Upper lobe of left lung (tissue), 4 donors: ENCODE results near the gene TMPRSS5.

Source experiments
- CTCF ChIP-seq, 6 experiments: fragments of 450-650 bp in 4 of 6; fragments of 200-600 bp in 2 of 6; sonication (generic) in 2 of 6; IDR thresholded peaks; one replicate each; pipeline ENCODE4 v1.5.1; 2016 to 2019; ENCODE audit warnings: antibody characterized with exemption in 6 of 6
- EP300 ChIP-seq, 4 donors: sonication (generic); formaldehyde crosslinking; IDR thresholded peaks; one replicate each; pipeline ENCODE4 v1.5.1; 2017; ENCODE audit warnings: antibody characterized with exemption in 4 of 4, control low read depth in 2 of 4
- POLR2A ChIP-seq, 4 donors: fragments of 450-650 bp; IDR thresholded peaks; one replicate each; pipeline ENCODE4 v1.5.1; 2016 to 2017; ENCODE audit warnings: antibody characterized with exemption in 4 of 4, mild to moderate bottlenecking in 2 of 4

- TF ChIP-seq POLR2A (IDR thresholded peaks at IDR 0.05) (no peak), CTCF (IDR thresholded peaks at IDR 0.05) (no peak), EP300 (IDR thresholded peaks at IDR 0.05) (no peak)
Measured at GRCh38 chr11:113725407-113725806, 19.3 kb upstream of the TMPRSS5 start.
